Karpas-422 (cell line): ENCODE measurements around the gene MAD1L1. TPM values are rescaled to one million over a fixed set of nuclear protein-coding genes. Genes with fewer than 3 reads are reported as not detected.
A peak's percentile ranks its signal among the peaks of the same experiment; 100 is the strongest.

ENCODE experiments used
- DNase-seq: peaks from one replicate; pipeline ENCODE4 v3.0.0-alpha.2; 2015
- H2AFZ ChIP-seq: fragments of 200-600 bp; sonication (generic); 2 replicates; pipeline ENCODE4 v1.6.1; 2014; ENCODE audit warnings: antibody characterized with exemption, low read length, mixed read lengths
- H3K27ac ChIP-seq: fragments of 200-600 bp; sonication (generic); 2 replicates; pipeline ENCODE4 v1.5.1; 2014; ENCODE audit warnings: mild to moderate bottlenecking, low read length, moderate library complexity
- H3K27me3 ChIP-seq: fragments of 200-600 bp; sonication (generic); 2 replicates; pipeline ENCODE4 v1.6.1; 2014; ENCODE audit warnings: low read length, mixed read lengths
- H3K36me3 ChIP-seq: fragments of 200-600 bp; sonication (generic); 2 replicates; pipeline ENCODE4 v1.6.1; 2014; ENCODE audit warnings: low read length, mixed read lengths; ENCODE audit not compliant: insufficient read depth
- H3K4me1 ChIP-seq: fragments of 200-600 bp; sonication (generic); 2 replicates; pipeline ENCODE4 v1.6.1; 2014; ENCODE audit warnings: mild to moderate bottlenecking, low read length, mixed read lengths
- H3K4me2 ChIP-seq: fragments of 200-600 bp; sonication (generic); 2 replicates; pipeline ENCODE4 v1.6.1; 2014; ENCODE audit warnings: low read length, low read depth, mild to moderate bottlenecking; ENCODE audit not compliant: poor library complexity, severe bottlenecking
- H3K4me3 ChIP-seq: fragments of 200-600 bp; sonication (generic); 2 replicates; pipeline ENCODE4 v1.5.1; 2014; ENCODE audit warnings: mild to moderate bottlenecking, antibody characterized with exemption, low read length, mixed read lengths
- H3K79me2 ChIP-seq: fragments of 200-600 bp; sonication (generic); 2 replicates; pipeline ENCODE4 v1.6.1; 2014; ENCODE audit warnings: mild to moderate bottlenecking, low read length, mixed read lengths
- H3K9ac ChIP-seq: fragments of 200-600 bp; sonication (generic); 2 replicates; pipeline ENCODE4 v1.6.0; 2014; ENCODE audit warnings: low read length
- H3K9me2 ChIP-seq: fragments of 200-600 bp; sonication (generic), shearing (Covaris generic); replicated peaks from 2 replicates; pipeline ENCODE4 v1.6.0; 2014; ENCODE audit warnings: mild to moderate bottlenecking, low read length, moderate library complexity; ENCODE audit not compliant: insufficient read depth
- H3K9me3 ChIP-seq: fragments of 300-700, 200-600 bp; sonication (generic); 2 replicates; pipeline ENCODE4 v1.6.1; 2014; ENCODE audit warnings: low read length, mixed read lengths
- H4K20me1 ChIP-seq: fragments of 200-600 bp; sonication (generic); 2 replicates; pipeline ENCODE4 v1.6.1; 2014; ENCODE audit warnings: mild to moderate bottlenecking, antibody characterized with exemption, low read length, low read depth; ENCODE audit not compliant: insufficient read depth
- total RNA-seq: library from RNA; depleted of rRNA; stranded (reverse); fragments of >200 nt; shearing (Covaris generic); gene quantifications from 2 replicates; pipeline ENCODE4 v1.2.3, GENCODE V29; 2014; ENCODE audit warnings: low replicate concordance

The MAD1L1 gene
- total RNA-seq, 1 experiment from 2014 or later, result 38.6 TPM

- H3K27me3 ChIP-seq, result no peaks in the 10 kb centered on the region
- H4K20me1 ChIP-seq, result no peaks in the 10 kb centered on the region
- no peak overlapping the region for H3K9ac ChIP-seq
- H3K79me2 ChIP-seq, result no peaks in the 10 kb centered on the region
- no peaks in the 10 kb centered on the region for H3K9me3 ChIP-seq
- DNase-seq, result no peak
- no peak overlapping the region for H3K27ac ChIP-seq
- peaks cover 3% of the 10 kb centered on the region; the same call in 1 of the 2 replicates for H3K36me3 ChIP-seq
- H3K4me2 ChIP-seq, result no peak overlapping the region
- H3K4me3 ChIP-seq, result no peak overlapping the region
- H3K4me1 ChIP-seq, result no peaks in the 10 kb centered on the region
- no peak overlapping the region for H2AFZ ChIP-seq
- no peaks in the 10 kb centered on the region for H3K9me2 ChIP-seq
Measured at GRCh38 chr7:2215851-2216250, 16.9 kb downstream of the MAD1L1 start.

GRCh38 chr7:2214636-2215035 lies 18.1 kb downstream of the MAD1L1 start:
- Histone ChIP-seq H3K4me2 (no peak overlapping the region), H3K9me2 (no peaks in the 10 kb centered on the region), H3K9me3 (no peaks in the 10 kb centered on the region), H3K27me3 (no peaks in the 10 kb centered on the region), H3K4me1 (peaks cover 2% of the 10 kb centered on the region), H3K79me2 (no peaks in the 10 kb centered on the region), H3K27ac (no peak overlapping the region), H3K36me3 (peaks cover 3% of the 10 kb centered on the region; the same call in 1 of the 2 replicates), H3K9ac (no peak overlapping the region), H4K20me1 (no peaks in the 10 kb centered on the region), H3K4me3 (no peak overlapping the region), H2AFZ (no peak overlapping the region)
- no peak for DNase-seq

GRCh38 chr7:2213551-2214215 lies 19.1 kb downstream of the MAD1L1 start:
- no peaks in the 10 kb centered on the region for H3K27me3 ChIP-seq
- no peaks in the 10 kb centered on the region for H3K9me3 ChIP-seq
- H3K79me2 ChIP-seq, result no peaks in the 10 kb centered on the region
- no peak overlapping the region for H3K4me2 ChIP-seq
- H3K9ac ChIP-seq, result no peak overlapping the region
- DNase-seq, result no peak
- H3K4me1 ChIP-seq, result peaks cover 3% of the 10 kb centered on the region
- peaks cover 3% of the 10 kb centered on the region; the same call in 1 of the 2 replicates for H3K36me3 ChIP-seq
- no peak overlapping the region for H3K27ac ChIP-seq
- no peaks in the 10 kb centered on the region for H3K9me2 ChIP-seq
- no peak overlapping the region for H2AFZ ChIP-seq
- no peaks in the 10 kb centered on the region for H4K20me1 ChIP-seq
- H3K4me3 ChIP-seq, result no peak overlapping the region

GRCh38 chr7:2212906-2213305 lies 19.8 kb downstream of the MAD1L1 start:
- no peaks in the 10 kb centered on the region for H4K20me1 ChIP-seq
- H3K36me3 ChIP-seq, result peaks cover 3% of the 10 kb centered on the region; the same call in 1 of the 2 replicates
- no peak overlapping the region for H3K9ac ChIP-seq

GRCh38 chr7:2211926-2212325 lies 20.8 kb downstream of the MAD1L1 start:
- no peak overlapping the region for H3K27ac ChIP-seq
- no peaks in the 10 kb centered on the region for H3K27me3 ChIP-seq
- no peak overlapping the region for H3K4me2 ChIP-seq
- H3K4me3 ChIP-seq, result no peak overlapping the region
- no peak for DNase-seq
- peaks cover 9% of the 10 kb centered on the region for H3K4me1 ChIP-seq
- no peaks in the 10 kb centered on the region for H3K9me3 ChIP-seq
- H2AFZ ChIP-seq, result no peak overlapping the region
- peaks cover 3% of the 10 kb centered on the region; the same call in 1 of the 2 replicates for H3K36me3 ChIP-seq
- no peaks in the 10 kb centered on the region for H4K20me1 ChIP-seq
- H3K79me2 ChIP-seq, result no peaks in the 10 kb centered on the region
- H3K9ac ChIP-seq, result no peak overlapping the region
- no peaks in the 10 kb centered on the region for H3K9me2 ChIP-seq

More at GRCh38 chr7:2212906-2213305, 19.8 kb downstream of the MAD1L1 start:
- Histone ChIP-seq H2AFZ (no peak overlapping the region), H3K9me3 (no peaks in the 10 kb centered on the region), H3K4me1 (peaks cover 5% of the 10 kb centered on the region), H3K79me2 (no peaks in the 10 kb centered on the region), H3K27me3 (no peaks in the 10 kb centered on the region), H3K9me2 (no peaks in the 10 kb centered on the region), H3K27ac (no peak overlapping the region), H3K4me3 (no peak overlapping the region), H3K4me2 (no peak overlapping the region)
- no peak for DNase-seq

- Histone ChIP-seq H3K4me2 (no peak overlapping the region), H3K4me1 (peaks cover 9% of the 10 kb centered on the region), H3K9ac (no peak overlapping the region), H3K9me3 (no peaks in the 10 kb centered on the region), H3K27me3 (no peaks in the 10 kb centered on the region), H3K79me2 (no peaks in the 10 kb centered on the region), H4K20me1 (no peaks in the 10 kb centered on the region), H3K27ac (no peak overlapping the region), H2AFZ (no peak overlapping the region), H3K36me3 (peaks cover 3% of the 10 kb centered on the region; the same call in 1 of the 2 replicates), H3K9me2 (no peaks in the 10 kb centered on the region), H3K4me3 (no peak overlapping the region)
- no peak for DNase-seq
Measured at GRCh38 chr7:2211259-2211880, 21.4 kb downstream of the MAD1L1 start.

- Histone ChIP-seq H3K27ac (no peak overlapping the region), H3K27me3 (no peaks in the 10 kb centered on the region), H3K9me3 (no peaks in the 10 kb centered on the region), H3K9ac (no peak overlapping the region), H3K4me3 (no peak overlapping the region), H3K4me2 (no peak overlapping the region), H4K20me1 (no peaks in the 10 kb centered on the region), H3K9me2 (no peaks in the 10 kb centered on the region), H3K79me2 (no peaks in the 10 kb centered on the region), H3K4me1 (peaks cover 9% of the 10 kb centered on the region), H2AFZ (no peak overlapping the region), H3K36me3 (no peaks in the 10 kb centered on the region)
- no peak for DNase-seq
Measured at GRCh38 chr7:2210551-2211258, 22.0 kb downstream of the MAD1L1 start.

- H3K36me3 ChIP-seq, result no peaks in the 10 kb centered on the region
Measured at GRCh38 chr7:2209961-2210323, 22.8 kb downstream of the MAD1L1 start.

More at GRCh38 chr7:2209961-2210323, 22.8 kb downstream of the MAD1L1 start:
- Histone ChIP-seq H3K27me3 (no peaks in the 10 kb centered on the region), H3K4me2 (no peak overlapping the region), H3K4me3 (no peak overlapping the region), H3K9ac (0 out of 2 replicates have a peak overlapping the region, but pooled peaks have one; percentile 8), H2AFZ (no peak overlapping the region), H3K9me3 (no peaks in the 10 kb centered on the region), H3K4me1 (peaks cover 9% of the 10 kb centered on the region), H3K79me2 (no peaks in the 10 kb centered on the region), H4K20me1 (no peaks in the 10 kb centered on the region), H3K27ac (no peak overlapping the region), H3K9me2 (no peaks in the 10 kb centered on the region)
- DNase-seq, result no peak
